ENCODE results near the gene OTUD3.
"Not testable (repeated sequence)": the region's sequence is repeated elsewhere in the genome, so short reads cannot be mapped to it uniquely, and the experiment has no call there.

The OTUD3 gene

GRCh38 chr1:19869929-19870328, 12.3 kb upstream of the OTUD3 start:
- no peak for DNase-seq

GRCh38 chr1:19872190-19872589, 10.0 kb upstream of the OTUD3 start:
- DNase-seq, result no peak

GRCh38 chr1:19877181-19877750, 4.9 kb upstream of the OTUD3 start:
- DNase-seq, result no peak

GRCh38 chr1:19877821-19878636, 4.2 kb upstream of the OTUD3 start:
- no peak for DNase-seq

- no peak for DNase-seq
Measured at GRCh38 chr1:19878637-19878985, 3.6 kb upstream of the OTUD3 start.

GRCh38 chr1:19879227-19879626, 3.0 kb upstream of the OTUD3 start:
- no peak for DNase-seq

- no peak for DNase-seq
Measured at GRCh38 chr1:19879661-19880060, 2.5 kb upstream of the OTUD3 start.

- not testable (repeated sequence) for DNase-seq
Measured at GRCh38 chr1:19880841-19881240, 1.4 kb upstream of the OTUD3 start.

GRCh38 chr1:19884312-19884711, 2.1 kb downstream of the OTUD3 start:
- DNase-seq, result no peak

GRCh38 chr1:19885821-19886220, 3.6 kb downstream of the OTUD3 start:
- no peak for DNase-seq

GRCh38 chr1:19888112-19888511, 5.9 kb downstream of the OTUD3 start:
- DNase-seq, result no peak

- DNase-seq, result no peak
Measured at GRCh38 chr1:19889656-19890055, 7.5 kb downstream of the OTUD3 start.

- DNase-seq, result no peak
Measured at GRCh38 chr1:19892129-19892528, 9.9 kb downstream of the OTUD3 start.

GRCh38 chr1:19892628-19893168, 10.5 kb downstream of the OTUD3 start:
- DNase-seq, result no peak

GRCh38 chr1:19893687-19894086, 11.5 kb downstream of the OTUD3 start:
- no peak for DNase-seq

GRCh38 chr1:19894218-19894617, 12.0 kb downstream of the OTUD3 start:
- no peak for DNase-seq

GRCh38 chr1:19901653-19902052, 19.5 kb downstream of the OTUD3 start:
- DNase-seq, result no peak

- no peak for DNase-seq
Measured at GRCh38 chr1:19903621-19904020, 21.4 kb downstream of the OTUD3 start.

- no peak for DNase-seq
Measured at GRCh38 chr1:19907456-19907855, 25.3 kb downstream of the OTUD3 start.

- no peak for DNase-seq
Measured at GRCh38 chr1:19909392-19909791, 27.2 kb downstream of the OTUD3 start.

- no peak for DNase-seq
Measured at GRCh38 chr1:19909971-19910370, 27.8 kb downstream of the OTUD3 start.

GRCh38 chr1:19910650-19911049, 28.5 kb downstream of the OTUD3 start:
- no peak for DNase-seq

- DNase-seq, result peak; percentile 25 to 42
Measured at GRCh38 chr1:19918057-19918456, 35.9 kb downstream of the OTUD3 start.

GRCh38 chr1:19920132-19920710, 38.0 kb downstream of the OTUD3 start:
- no peak for DNase-seq
